ENCODE results near the gene BCS1L.

GRCh38 chr2:218642786-218643185 is 16.7 kb upstream of the BCS1L start:
- TF ChIP-seq CTCF (IDR thresholded peaks at IDR 0.05), result no peak
- no peak for TF ChIP-seq NRF1 (IDR thresholded peaks at IDR 0.05; ENCODE audit: low read depth, low read length)
- no peak for TF ChIP-seq REST (IDR thresholded peaks at IDR 0.05; ENCODE audit: low read depth, low read length)
- TF ChIP-seq NFIC (IDR thresholded peaks at IDR 0.05; ENCODE audit: borderline replicate concordance), result no peak
- no peak for TF ChIP-seq YY1 (IDR thresholded peaks at IDR 0.05; ENCODE audit: low read depth)
- no peak for TF ChIP-seq TCF12 (IDR thresholded peaks at IDR 0.05)
- no peak for TF ChIP-seq MAX (IDR thresholded peaks at IDR 0.05; ENCODE audit: low read depth)
- TF ChIP-seq EP300 (IDR thresholded peaks at IDR 0.05; ENCODE audit: borderline replicate concordance in 1 of 2, low read depth in 1 of 2, low read length in 1 of 2), result no peak
- TF ChIP-seq ZBTB33 (IDR thresholded peaks at IDR 0.05; ENCODE audit: borderline replicate concordance, low read depth), result no peak
- no peak for TF ChIP-seq POLR2AphosphoS5 (IDR thresholded peaks at IDR 0.05; ENCODE audit: low read depth, low read length)
- TF ChIP-seq USF1 (IDR thresholded peaks at IDR 0.05; ENCODE audit: borderline replicate concordance, low read depth), result no peak
